Inflammatory macrophage treated with lipopolysaccharide for 4 hours (primary cell): ENCODE data around the gene CD7.

Experiments
- DNase-seq: peaks from one replicate; pipeline ENCODE4 v3.0.0-alpha.2; 2020

The CD7 gene

GRCh38 chr17:82314012-82314726 lies 3.2 kb downstream of the CD7 start:
- no peak for DNase-seq

GRCh38 chr17:82313195-82314011 lies 4.0 kb downstream of the CD7 start:
- no peak for DNase-seq

- no peak for DNase-seq
These were observed 5.4 kb downstream of the CD7 start for GRCh38 chr17:82311971-82312370.

GRCh38 chr17:82310877-82311276 lies 6.5 kb downstream of the CD7 start:
- no peak for DNase-seq

GRCh38 chr17:82309656-82310570 lies 7.5 kb downstream of the CD7 start:
- DNase-seq = no peak

GRCh38 chr17:82305727-82306300 lies 11.6 kb downstream of the CD7 start:
- DNase-seq = no peak

- no peak for DNase-seq
These were observed 12.3 kb downstream of the CD7 start for GRCh38 chr17:82304826-82305726.

- DNase-seq = no peak
These were observed 13.2 kb downstream of the CD7 start for GRCh38 chr17:82303944-82304808.

- DNase-seq = no peak
These were observed 14.1 kb downstream of the CD7 start for GRCh38 chr17:82302991-82303943.

- no peak for DNase-seq
These were observed 14.8 kb downstream of the CD7 start for GRCh38 chr17:82302568-82302963.

GRCh38 chr17:82301916-82302567 lies 15.4 kb downstream of the CD7 start:
- no peak for DNase-seq

GRCh38 chr17:82301300-82301915 lies 16.0 kb downstream of the CD7 start:
- no peak for DNase-seq

GRCh38 chr17:82300707-82301270 lies 16.6 kb downstream of the CD7 start:
- peak; percentile 60 for DNase-seq

GRCh38 chr17:82300228-82300627 lies 17.2 kb downstream of the CD7 start:
- DNase-seq = no peak

GRCh38 chr17:82299452-82299851 lies 18.0 kb downstream of the CD7 start:
- no peak for DNase-seq

GRCh38 chr17:82298538-82299421 lies 18.6 kb downstream of the CD7 start:
- DNase-seq = no peak
